Measurements from ENCODE around the gene SLC25A19. TPM values are rescaled to one million over a fixed set of nuclear protein-coding genes. Genes with fewer than 3 reads are reported as not detected.
A peak's percentile ranks its signal among the peaks of the same experiment; 100 is the strongest.

Gene SLC25A19
- total and polyA plus RNA-seq, 2 donors (not counting 1 experiment from before 2014, with no cell fraction given) = 5.1 to 9.7 TPM

DNA sequence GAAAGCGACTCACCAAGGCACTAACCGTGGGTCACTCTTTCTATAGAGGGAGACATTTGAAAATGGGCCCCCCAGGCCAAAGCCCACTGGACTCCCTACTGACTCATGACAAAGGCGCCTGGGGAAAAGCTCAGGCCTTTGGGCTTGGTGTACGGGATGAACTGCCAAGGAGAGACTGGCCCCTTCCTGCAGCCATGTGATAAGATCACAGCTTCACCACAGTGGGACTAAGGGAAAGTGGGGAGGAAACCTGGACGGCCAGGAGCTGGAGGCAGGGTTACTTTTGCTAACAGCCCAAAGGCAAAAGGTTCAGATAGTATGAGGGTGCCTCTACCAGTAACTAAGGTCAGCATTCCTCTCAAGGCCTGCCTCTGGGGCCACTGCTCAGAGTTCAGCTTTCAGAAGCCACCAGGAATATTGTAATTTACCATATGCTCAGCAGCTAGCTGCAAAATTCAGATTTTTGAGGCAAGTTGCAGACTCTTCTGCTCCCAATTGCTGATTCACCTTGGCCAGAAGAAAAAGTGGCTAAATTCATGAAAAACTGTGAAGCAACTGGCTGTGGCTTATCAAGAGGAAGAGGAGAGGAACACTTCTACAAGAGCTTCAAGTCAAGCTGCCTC lies 37.1 kb upstream of the SLC25A19 start:
- no peak overlapping the region for H3K27ac ChIP-seq (ENCODE audit: insufficient read depth, low read length)
- DNase-seq (ENCODE audit: low read depth in 2 of 2) = peak in 1 of 2 donors; percentile 77
- H3K4me1 ChIP-seq (ENCODE audit: control insufficient read depth, extremely low read depth, insufficient read depth, low read length) = no peaks in the 10 kb centered on the region
- no peak overlapping the region for H3K4me2 ChIP-seq (ENCODE audit: extremely low read depth, insufficient read depth, low read length)
- no peak overlapping the region for H2AFZ ChIP-seq (ENCODE audit: low read length)
- H3K79me2 ChIP-seq (ENCODE audit: control insufficient read depth, insufficient read depth, low read length) = peaks cover 4% of the 10 kb centered on the region
- no peaks in the 10 kb centered on the region for H3K27me3 ChIP-seq (ENCODE audit: control insufficient read depth, insufficient read depth, low read length)
- no peak overlapping the region for H3K4me3 ChIP-seq (replicated peaks in 1 of 4; ENCODE audit: control extremely low read depth in 1 of 4, insufficient read depth in 1 of 4, low read depth in 3 of 4, low read length in 4 of 4)
- H4K20me1 ChIP-seq (ENCODE audit: control insufficient read depth, extremely low read depth, insufficient read depth, low read length) = no peaks in the 10 kb centered on the region
- no peaks in the 10 kb centered on the region for H3K9me3 ChIP-seq (ENCODE audit: control insufficient read depth, insufficient read depth, low read depth, low read length)
- H3K36me3 ChIP-seq (ENCODE audit: control insufficient read depth, insufficient read depth, low read length) = peaks cover 5% of the 10 kb centered on the region
- TF ChIP-seq EZH2 (IDR thresholded peaks at IDR 0.05; ENCODE audit: low read length, missing control alignments) = no peak
- TF ChIP-seq CTCF (conservative IDR thresholded peaks at IDR 0.05 in 1 of 2, IDR thresholded peaks at IDR 0.05 in 1 of 2; ENCODE audit: low read depth in 1 of 2, low read length in 2 of 2) = no peak
- no peak overlapping the region for H3K9ac ChIP-seq (ENCODE audit: insufficient read depth, low read length)

DNA sequence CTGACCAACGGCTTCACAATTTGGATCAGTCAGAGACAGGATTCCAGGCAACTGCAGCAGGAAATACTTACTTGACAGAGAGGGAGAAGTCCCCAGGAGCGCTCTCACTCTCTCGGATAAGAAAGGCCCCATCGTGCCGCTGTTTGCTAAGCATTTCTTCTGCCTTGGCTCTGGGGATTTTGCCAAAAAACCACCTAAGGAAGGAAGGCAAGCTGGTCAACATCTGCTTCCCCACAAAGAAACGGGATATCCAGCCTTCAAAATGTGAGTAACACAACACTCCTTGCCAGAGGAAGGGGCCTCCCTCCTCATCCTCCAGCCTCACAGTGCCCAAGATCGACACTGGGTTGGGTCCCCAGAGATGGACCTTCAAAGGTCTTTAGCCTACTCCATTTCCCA lies 36.6 kb upstream of the SLC25A19 start:
- Histone ChIP-seq H3K4me3 (replicated peaks in 1 of 4; ENCODE audit: control extremely low read depth in 1 of 4, insufficient read depth in 1 of 4, low read depth in 3 of 4, low read length in 4 of 4) (no peak overlapping the region), H4K20me1 (ENCODE audit: control insufficient read depth, extremely low read depth, insufficient read depth, low read length) (no peaks in the 10 kb centered on the region), H3K9me3 (ENCODE audit: control insufficient read depth, insufficient read depth, low read depth, low read length) (no peaks in the 10 kb centered on the region), H3K4me2 (ENCODE audit: extremely low read depth, insufficient read depth, low read length) (no peak overlapping the region), H3K79me2 (ENCODE audit: control insufficient read depth, insufficient read depth, low read length) (peaks cover 4% of the 10 kb centered on the region), H3K27me3 (ENCODE audit: control insufficient read depth, insufficient read depth, low read length) (no peaks in the 10 kb centered on the region), H3K4me1 (ENCODE audit: control insufficient read depth, extremely low read depth, insufficient read depth, low read length) (no peaks in the 10 kb centered on the region), H3K27ac (ENCODE audit: insufficient read depth, low read length) (no peak overlapping the region), H2AFZ (ENCODE audit: low read length) (no peak overlapping the region), H3K36me3 (ENCODE audit: control insufficient read depth, insufficient read depth, low read length) (peaks cover 3% of the 10 kb centered on the region), H3K9ac (ENCODE audit: insufficient read depth, low read length) (no peak overlapping the region)
- peak in 1 of 2 donors; percentile 84 for DNase-seq (ENCODE audit: low read depth in 2 of 2)
- TF ChIP-seq EZH2 (IDR thresholded peaks at IDR 0.05; ENCODE audit: low read length, missing control alignments) = no peak
- TF ChIP-seq CTCF (conservative IDR thresholded peaks at IDR 0.05 in 1 of 2, IDR thresholded peaks at IDR 0.05 in 1 of 2; ENCODE audit: low read depth in 1 of 2, low read length in 2 of 2) = no peak

GRCh38 chr17:75325348-75325747 lies 36.1 kb upstream of the SLC25A19 start:
- no peaks in the 10 kb centered on the region for H4K20me1 ChIP-seq (ENCODE audit: control insufficient read depth, extremely low read depth, insufficient read depth, low read length)
- H3K4me3 ChIP-seq (replicated peaks in 1 of 4; ENCODE audit: control extremely low read depth in 1 of 4, insufficient read depth in 1 of 4, low read depth in 3 of 4, low read length in 4 of 4) = no peak overlapping the region
- no peak overlapping the region for H3K9ac ChIP-seq (ENCODE audit: insufficient read depth, low read length)
- TF ChIP-seq EZH2 (IDR thresholded peaks at IDR 0.05; ENCODE audit: low read length, missing control alignments) (no peak), CTCF (conservative IDR thresholded peaks at IDR 0.05 in 1 of 2, IDR thresholded peaks at IDR 0.05 in 1 of 2; ENCODE audit: low read depth in 1 of 2, low read length in 2 of 2) (no peak)
- H3K36me3 ChIP-seq (ENCODE audit: control insufficient read depth, insufficient read depth, low read length) = peaks cover 5% of the 10 kb centered on the region
- no peaks in the 10 kb centered on the region for H3K9me3 ChIP-seq (ENCODE audit: control insufficient read depth, insufficient read depth, low read depth, low read length)
- H3K4me1 ChIP-seq (ENCODE audit: control insufficient read depth, extremely low read depth, insufficient read depth, low read length) = no peaks in the 10 kb centered on the region
- no peak overlapping the region for H3K4me2 ChIP-seq (ENCODE audit: extremely low read depth, insufficient read depth, low read length)
- no peak overlapping the region for H3K27ac ChIP-seq (ENCODE audit: insufficient read depth, low read length)
- DNase-seq (ENCODE audit: low read depth in 2 of 2) = no peak
- H3K79me2 ChIP-seq (ENCODE audit: control insufficient read depth, insufficient read depth, low read length) = peaks cover 4% of the 10 kb centered on the region
- H2AFZ ChIP-seq (ENCODE audit: low read length) = no peak overlapping the region
- no peaks in the 10 kb centered on the region for H3K27me3 ChIP-seq (ENCODE audit: control insufficient read depth, insufficient read depth, low read length)

Measured in fibroblast of lung (primary cell).